H1 (cell line): Measurements from ENCODE around the gene KLHDC10. TPM values are rescaled to one million over a fixed set of nuclear protein-coding genes. Genes with fewer than 3 reads are reported as not detected.

Experiments
- BACH1 ChIP-seq: IDR thresholded peaks from 2 replicates; pipeline ENCODE4 v1.6.1; 2012; ENCODE audit warnings: low read length, improper control_type of control experiment
- E2F6 ChIP-seq: IDR thresholded peaks from 2 replicates; pipeline ENCODE4 v1.6.1; 2012; ENCODE audit warnings: inconsistent platforms
- JUN ChIP-seq: IDR thresholded peaks from 2 replicates; pipeline ENCODE4 v1.6.1; 2011; ENCODE audit warnings: low read depth, mild to moderate bottlenecking, improper control_type of control experiment, low read length
- NANOG ChIP-seq: IDR thresholded peaks from 2 replicates; pipeline ENCODE4 v1.6.1; 2011; ENCODE audit warnings: low read length, low read depth, mild to moderate bottlenecking, inconsistent platforms; ENCODE audit not compliant: insufficient read depth, poor library complexity, severe bottlenecking
- POLR2A ChIP-seq, 2 experiments: IDR thresholded peaks; 1 replicate in 1 of 2; 2 replicates in 1 of 2; pipeline ENCODE4 v1.6.1; 2011; ENCODE audit warnings: low read depth in 2 of 2, low read length in 2 of 2, mild to moderate bottlenecking in 2 of 2; ENCODE audit errors: control extremely low read depth in 1 of 2
- RFX5 ChIP-seq: IDR thresholded peaks from 2 replicates; pipeline ENCODE4 v1.6.1; 2011; ENCODE audit warnings: low read depth, low read length, improper control_type of control experiment, borderline replicate concordance
- SIRT6 ChIP-seq: IDR thresholded peaks from one replicate; pipeline ENCODE4 v1.7.1; 2012; ENCODE audit warnings: low read length, inconsistent platforms
- YY1 ChIP-seq: IDR thresholded peaks from 2 replicates; pipeline ENCODE4 v1.6.1; 2011; ENCODE audit warnings: low read depth, mild to moderate bottlenecking, low read length
- polyA plus RNA-seq, 7 experiments: library from polyadenylated mRNA; depleted of rRNA in 3 of 7; stranded (reverse) in 5 of 7; unstranded in 2 of 7; fragments of >200 nt in 5 of 7; fragments of 200-250 nt in 2 of 7; gene quantifications; 1 replicate in 5 of 7; 2 replicates in 1 of 7; 4 replicates in 1 of 7; pipeline versions ENCODE4 v1.2.1 to v1.2.3, GENCODE V29; 2011 to 2013; ENCODE audit warnings: missing spikeins in 2 of 7, mixed read lengths in 2 of 7
- total RNA-seq: library from RNA; stranded (reverse); fragmentation: NEBNext Ultra II Directional; extraction: Animal tissue kit (Norgen Biotek cat#: 25700); gene quantifications from 2 replicates; pipeline ENCODE4 v1.2.1, GENCODE V29; 2021

KLHDC10 gene
- total and polyA plus RNA-seq, 2 of the 8 experiments (the other 6 are each of a cell fraction or from before 2014, with no cell fraction given) = 6.6 to 14.5 TPM

- TF ChIP-seq NANOG (no peak), BACH1 (no peak), JUN (no peak), YY1 (no peak), E2F6 (no peak), RFX5 (no peak), SIRT6 (no peak), POLR2A (IDR thresholded peaks at IDR 0.05; ENCODE audit: control extremely low read depth in 1 of 2, low read depth in 2 of 2, low read length in 2 of 2) (no peak)
- TF ChIP-seq, all 59 proteins: peak for 0
Measured at GRCh38 chr7:130143334-130143732, 73.0 kb downstream of the KLHDC10 start (continued).
